ENCODE measurements around the gene VTN.

GRCh38 chr17:28386391-28386790 lies 16.3 kb upstream of the VTN start:
- no peak for TF ChIP-seq POLR2A (IDR thresholded peaks at IDR 0.05)
- TF ChIP-seq CTCF (IDR thresholded peaks at IDR 0.05), result no peak

Measured in thyroid gland (tissue), 4 donors.